DND-41 (cell line): ENCODE measurements around the gene DLGAP4.
"Not testable (repeated sequence)": the region's sequence is repeated elsewhere in the genome, so short reads cannot be mapped to it uniquely, and the experiment has no call there.

Experiments used
- ATAC-seq: fragments of 200-7000 bp; cut with Tn5 transposase; 3 replicates; pipeline ENCODE4 v1.9.1; 2021; ENCODE audit warnings: low read depth; ENCODE audit not compliant: insufficient read depth
- DNase-seq: peaks from one replicate; pipeline ENCODE4 v3.0.0-alpha.2; 2020
- H2AFZ ChIP-seq: 2 replicates; pipeline ENCODE4 v1.6.0; 2012; ENCODE audit warnings: low read depth, low read length
- H3K27ac ChIP-seq: 2 replicates; pipeline ENCODE4 v1.5.1; 2012; ENCODE audit warnings: low read length, inconsistent platforms
- H3K27me3 ChIP-seq: fragments of 200-600 bp; sonication (generic); 2 replicates; pipeline ENCODE4 v1.6.0; 2012; ENCODE audit warnings: low read length, mild to moderate bottlenecking, inconsistent platforms; ENCODE audit not compliant: insufficient read depth, poor library complexity
- H3K36me3 ChIP-seq: 2 replicates; pipeline ENCODE4 v1.5.1; 2012; ENCODE audit warnings: low read length, inconsistent platforms; ENCODE audit not compliant: insufficient read depth
- H3K4me1 ChIP-seq: 2 replicates; pipeline ENCODE4 v1.5.1; 2012; ENCODE audit warnings: mild to moderate bottlenecking, low read length; ENCODE audit not compliant: insufficient read depth
- H3K4me2 ChIP-seq: 2 replicates; pipeline ENCODE4 v1.6.0; 2012; ENCODE audit warnings: mild to moderate bottlenecking, moderate library complexity, low read length, inconsistent platforms; ENCODE audit not compliant: insufficient read depth
- H3K4me3 ChIP-seq, 2 experiments: fragments of 200-600 bp in 1 of 2; shearing (Covaris generic) in 1 of 2; 2 replicates each; pipeline ENCODE4 v1.5.1; 2012 to 2016; ENCODE audit warnings: inconsistent platforms in 2 of 2, low read length in 2 of 2, mild to moderate bottlenecking in 2 of 2, low read depth in 1 of 2, moderate library complexity in 1 of 2
- H3K79me2 ChIP-seq: 2 replicates; pipeline ENCODE4 v1.6.0; 2012; ENCODE audit warnings: low read length, inconsistent platforms; ENCODE audit not compliant: insufficient read depth
- H3K9ac ChIP-seq: 2 replicates; pipeline ENCODE4 v1.6.0; 2012; ENCODE audit warnings: low read depth, mild to moderate bottlenecking, inconsistent platforms, low read length, moderate library complexity
- H3K9me3 ChIP-seq: 2 replicates; pipeline ENCODE4 v1.5.1; 2012; ENCODE audit warnings: low read length, moderate library complexity, mild to moderate bottlenecking, inconsistent platforms; ENCODE audit not compliant: insufficient read depth, severe bottlenecking
- H4K20me1 ChIP-seq: 2 replicates; pipeline ENCODE4 v1.6.0; 2012; ENCODE audit warnings: low read length; ENCODE audit not compliant: insufficient read depth
- EZH2 ChIP-seq: IDR thresholded peaks from 3 replicates; pipeline ENCODE4 v1.6.1; 2012; ENCODE audit warnings: borderline replicate concordance, low read depth, mild to moderate bottlenecking, moderate library complexity, low read length, inconsistent platforms; ENCODE audit not compliant: severe bottlenecking
- TF ChIP-seq, protein P1 (sequence below): IDR thresholded peaks from 2 replicates; pipeline ENCODE4 v1.5.1; 2012; ENCODE audit warnings: borderline replicate concordance, low read length, moderate library complexity, mild to moderate bottlenecking; ENCODE audit not compliant: poor library complexity, severe bottlenecking; ENCODE audit errors: extremely low read depth

The DLGAP4 gene

GRCh38 chr20:36562724-36563123 is 256.6 kb downstream of the DLGAP4 start:
- Histone ChIP-seq H3K79me2 (no peaks in the 10 kb centered on the region), H3K27me3 (no peaks in the 10 kb centered on the region), H3K27ac (no peak overlapping the region), H3K36me3 (no peaks in the 10 kb centered on the region), H3K9me3 (peaks cover 2% of the 10 kb centered on the region), H3K9ac (no peak overlapping the region), H4K20me1 (no peaks in the 10 kb centered on the region), H3K4me3 (no peak overlapping the region), H3K4me2 (no peak overlapping the region), H2AFZ (no peak overlapping the region), H3K4me1 (no peaks in the 10 kb centered on the region)
- TF ChIP-seq EZH2 = no peak
- TF ChIP-seq, protein P1, sequence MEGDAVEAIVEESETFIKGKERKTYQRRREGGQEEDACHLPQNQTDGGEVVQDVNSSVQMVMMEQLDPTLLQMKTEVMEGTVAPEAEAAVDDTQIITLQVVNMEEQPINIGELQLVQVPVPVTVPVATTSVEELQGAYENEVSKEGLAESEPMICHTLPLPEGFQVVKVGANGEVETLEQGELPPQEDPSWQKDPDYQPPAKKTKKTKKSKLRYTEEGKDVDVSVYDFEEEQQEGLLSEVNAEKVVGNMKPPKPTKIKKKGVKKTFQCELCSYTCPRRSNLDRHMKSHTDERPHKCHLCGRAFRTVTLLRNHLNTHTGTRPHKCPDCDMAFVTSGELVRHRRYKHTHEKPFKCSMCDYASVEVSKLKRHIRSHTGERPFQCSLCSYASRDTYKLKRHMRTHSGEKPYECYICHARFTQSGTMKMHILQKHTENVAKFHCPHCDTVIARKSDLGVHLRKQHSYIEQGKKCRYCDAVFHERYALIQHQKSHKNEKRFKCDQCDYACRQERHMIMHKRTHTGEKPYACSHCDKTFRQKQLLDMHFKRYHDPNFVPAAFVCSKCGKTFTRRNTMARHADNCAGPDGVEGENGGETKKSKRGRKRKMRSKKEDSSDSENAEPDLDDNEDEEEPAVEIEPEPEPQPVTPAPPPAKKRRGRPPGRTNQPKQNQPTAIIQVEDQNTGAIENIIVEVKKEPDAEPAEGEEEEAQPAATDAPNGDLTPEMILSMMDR = no peak
- ATAC-seq = no peak
- DNase-seq = no peak

DNA sequence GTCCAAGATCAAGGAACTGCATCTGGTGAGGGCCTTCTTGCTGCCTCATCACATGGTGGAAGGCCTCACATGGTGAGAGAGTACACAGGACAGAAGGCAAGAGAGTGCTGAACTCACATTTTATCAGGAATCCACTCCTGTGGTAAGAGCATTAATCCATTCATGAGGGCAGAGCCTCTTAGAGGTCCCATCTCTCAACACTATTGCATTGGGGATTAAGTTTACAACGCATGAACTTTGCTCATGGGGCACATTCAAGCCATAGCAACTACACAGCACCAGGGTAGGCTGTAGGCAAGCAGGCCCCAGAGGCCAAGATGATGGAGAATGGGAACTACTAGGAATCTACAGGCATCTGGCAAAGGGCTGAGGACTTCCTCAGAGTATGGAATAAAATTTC is 257.2 kb downstream of the DLGAP4 start:
- H3K27me3 ChIP-seq = no peaks in the 10 kb centered on the region

DNA sequence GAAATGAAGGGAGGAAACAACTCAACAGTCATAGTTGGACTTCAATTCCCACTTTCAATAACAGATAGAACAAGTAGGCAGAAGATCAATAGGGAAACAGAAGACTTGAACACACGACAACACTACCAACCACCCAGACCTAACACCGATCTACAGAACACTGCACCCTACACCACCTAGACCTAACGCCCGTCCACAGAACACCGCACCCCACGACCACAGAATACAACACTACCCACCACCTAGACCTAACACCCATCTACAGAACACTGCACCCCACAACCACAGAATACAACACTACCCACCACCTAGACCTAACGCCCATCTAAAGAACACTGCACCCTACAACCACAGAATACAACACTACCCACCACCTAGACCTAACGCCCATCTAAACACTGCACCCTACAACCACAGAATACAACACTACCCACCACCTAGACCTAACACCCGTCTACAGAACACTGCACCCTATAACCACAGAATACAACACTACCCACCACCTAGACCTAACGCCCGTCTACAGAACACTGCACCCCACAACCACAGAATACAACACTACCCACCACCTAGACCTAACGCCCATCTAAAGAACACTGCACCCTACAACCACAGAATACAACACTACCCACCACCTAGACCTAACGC is 258.1 kb downstream of the DLGAP4 start:
- not testable (repeated sequence) for H3K27me3 ChIP-seq, DNase-seq, H3K9me3 ChIP-seq, H3K9ac ChIP-seq, H3K36me3 ChIP-seq, H2AFZ ChIP-seq, H3K4me2 ChIP-seq, H4K20me1 ChIP-seq, H3K79me2 ChIP-seq, H3K4me1 ChIP-seq, H3K27ac ChIP-seq, ATAC-seq, H3K4me3 ChIP-seq

More for the DNA sequence above, 257.2 kb downstream of the DLGAP4 start:
- H3K79me2 ChIP-seq = no peaks in the 10 kb centered on the region
- no peak overlapping the region for H3K4me3 ChIP-seq
- H3K4me1 ChIP-seq = no peaks in the 10 kb centered on the region
- H3K9me3 ChIP-seq = peaks cover 2% of the 10 kb centered on the region
- no peak overlapping the region for H2AFZ ChIP-seq
- TF ChIP-seq EZH2 = no peak
- TF ChIP-seq, protein P1 = no peak
- ATAC-seq = no peak
- no peak overlapping the region for H3K9ac ChIP-seq
- no peak overlapping the region for H3K4me2 ChIP-seq
- no peaks in the 10 kb centered on the region for H4K20me1 ChIP-seq
- no peak for DNase-seq
- H3K27ac ChIP-seq = no peak overlapping the region
- no peaks in the 10 kb centered on the region for H3K36me3 ChIP-seq

GRCh38 chr20:36564726-36565121 is 258.6 kb downstream of the DLGAP4 start:
- H3K9ac ChIP-seq, H3K36me3 ChIP-seq, H3K27me3 ChIP-seq, H3K4me1 ChIP-seq, DNase-seq, H3K79me2 ChIP-seq, H3K4me3 ChIP-seq, H3K9me3 ChIP-seq, H2AFZ ChIP-seq, H3K4me2 ChIP-seq, ATAC-seq, H4K20me1 ChIP-seq, H3K27ac ChIP-seq: not testable (repeated sequence)
